HepG2 (cell line): Measurements from ENCODE around the gene TMEM200B. TPM values are rescaled to one million over a fixed set of nuclear protein-coding genes. Genes with fewer than 3 reads are reported as not detected.

Experiments used
- ATAC-seq: fragments of 200-7000 bp; cut with Tn5 transposase; 3 replicates; pipeline ENCODE4 v1.9.1; 2020; ENCODE audit warnings: mild to moderate bottlenecking, moderate library complexity
- BruUV-seq: library from RNA; stranded (reverse); fragments of 400-500 nt; replicated peaks from 2 replicates; lab custom pipeline; 2021; lab: Mats Ljungman, UMichigan
- CTCF ChIA-PET: fragments of 300-600 bp; formaldehyde crosslinking; extraction: SDS; loops from one replicate; lab custom pipeline; 2021; ENCODE audit warnings: low total read pairs, inconsistent platforms, low intra/inter-chr PET ratio; lab: Yijun Ruan, JAX
- POLR2A ChIA-PET: fragments of 350-600 bp; sonication (Branson Sonifier 250); formaldehyde crosslinking; loops from one replicate; lab custom pipeline; 2020; ENCODE audit warnings: antibody characterized with exemption, inconsistent platforms; lab: Yijun Ruan, JAX
- DNase-seq: peaks from one replicate; pipeline ENCODE4 v3.0.0-alpha.2; 2015; ENCODE audit warnings: low spot score
- FAIRE-seq: peaks from 3 replicates; lab custom pipeline; 2011; peaks lifted over from hg19 to GRCh38; lab: Jason Lieb, UNC
- H2AFZ ChIP-seq: one replicate; pipeline ENCODE4 v1.6.1; 2011; ENCODE audit warnings: low read length, inconsistent platforms
- H3K27ac ChIP-seq: fragments of 300-600 bp; 3 replicates; pipeline ENCODE4 v1.8.0; 2011; ENCODE audit warnings: mixed run types, mild to moderate bottlenecking, mixed read lengths, low read length, inconsistent platforms; ENCODE audit not compliant: insufficient read depth; ENCODE audit errors: extremely low read length
- H3K27me3 ChIP-seq, 2 experiments: fragments of 200-600 bp in 1 of 2; 2 replicates in 1 of 2; 3 replicates in 1 of 2; pipeline versions ENCODE4 v1.6.0 to v1.8.0; 2011; ENCODE audit warnings: low read length in 2 of 2, mild to moderate bottlenecking in 2 of 2, moderate library complexity in 2 of 2, inconsistent platforms in 1 of 2; ENCODE audit not compliant: insufficient read depth in 2 of 2, control insufficient read depth in 1 of 2
- H3K36me3 ChIP-seq, 2 experiments: fragments of 200-600 bp in 1 of 2; replicated peaks in 1 of 2; 2 replicates in 1 of 2; 3 replicates in 1 of 2; pipeline versions ENCODE4 v1.5.1 to v1.8.0; 2011; ENCODE audit warnings: low read length in 2 of 2, inconsistent platforms in 1 of 2; ENCODE audit not compliant: insufficient read depth in 2 of 2, control insufficient read depth in 1 of 2
- H3K4me1 ChIP-seq: 2 replicates; pipeline ENCODE4 v1.5.1; 2012; ENCODE audit warnings: low read length, inconsistent platforms; ENCODE audit not compliant: insufficient read depth
- H3K4me2 ChIP-seq: 2 replicates; pipeline ENCODE4 v1.6.0; 2011; ENCODE audit warnings: low read depth, low read length, inconsistent platforms
- H3K4me3 ChIP-seq, 3 experiments: fragments of 200-600 bp in 1 of 3; sonication (generic), shearing (Covaris generic) in 1 of 3; replicated peaks in 1 of 3; 2 replicates each; pipeline ENCODE4 v1.5.1; 2011 to 2016; ENCODE audit warnings: low read length in 3 of 3, inconsistent platforms in 2 of 3, low read depth in 2 of 3, mild to moderate bottlenecking in 2 of 3, control low read depth in 1 of 3, mixed read lengths in 1 of 3; ENCODE audit not compliant: insufficient read depth in 1 of 3
- H3K79me2 ChIP-seq: one replicate; pipeline ENCODE4 v1.6.1; 2011; ENCODE audit warnings: low read length, inconsistent platforms; ENCODE audit not compliant: insufficient read depth
- H3K9ac ChIP-seq: 2 replicates; pipeline ENCODE4 v1.6.0; 2011; ENCODE audit warnings: mild to moderate bottlenecking, low read depth, low read length, inconsistent platforms; ENCODE audit not compliant: insufficient read depth
- H3K9me3 ChIP-seq: 2 replicates; pipeline ENCODE4 v1.5.1; 2012; ENCODE audit warnings: mild to moderate bottlenecking, low read length
- H4K20me1 ChIP-seq: 2 replicates; pipeline ENCODE4 v1.6.0; 2011; ENCODE audit warnings: inconsistent platforms, mild to moderate bottlenecking, low read length, moderate library complexity; ENCODE audit not compliant: insufficient read depth
- ARNT ChIP-seq: fragments of 450-650 bp; IDR thresholded peaks from 2 replicates; pipeline ENCODE4 v1.6.1; 2017
- CBFB ChIP-seq: sonication (generic); formaldehyde crosslinking; IDR thresholded peaks from 2 replicates; pipeline ENCODE4 v1.4.0; 2020; ENCODE audit warnings: missing genetic modification reagents
- CENPT ChIP-seq: sonication (generic); formaldehyde crosslinking; IDR thresholded peaks from 2 replicates; pipeline ENCODE4 v1.8.0; 2022; ENCODE audit warnings: low read depth, mild to moderate bottlenecking, moderate library complexity, missing genetic modification reagents
- DPF2 ChIP-seq: sonication (generic); formaldehyde crosslinking; IDR thresholded peaks from 2 replicates; pipeline ENCODE4 v1.4.0; 2020; ENCODE audit warnings: mild to moderate bottlenecking, low read depth, missing genetic modification reagents, borderline replicate concordance
- E2F1 ChIP-seq: sonication (generic); formaldehyde crosslinking; IDR thresholded peaks from 2 replicates; pipeline ENCODE4 v1.5.0; 2020; ENCODE audit warnings: missing genetic modification reagents
- FOXA3 ChIP-seq: IDR thresholded peaks from 2 replicates; pipeline ENCODE4 v1.6.1; 2016; ENCODE audit warnings: missing genetic modification reagents, missing compliant biosample characterization
- HMGA1 ChIP-seq: sonication (generic); formaldehyde crosslinking; conservative IDR thresholded peaks from 2 replicates; pipeline ENCODE4 v1.4.0; 2020; ENCODE audit warnings: missing genetic modification reagents
- KLF11 ChIP-seq: IDR thresholded peaks from 2 replicates; pipeline ENCODE4 v1.6.1; 2016; ENCODE audit warnings: missing compliant biosample characterization
- MLX ChIP-seq: IDR thresholded peaks from 2 replicates; pipeline ENCODE4 v1.6.1; 2016
- NFKBIZ ChIP-seq: IDR thresholded peaks from 2 replicates; pipeline ENCODE4 v1.6.1; 2018; ENCODE audit warnings: missing genetic modification reagents, missing compliant biosample characterization
- RBFOX2 ChIP-seq: fragments of 200-400 bp; formaldehyde crosslinking; IDR thresholded peaks from 2 replicates; pipeline ENCODE4 v1.6.1; 2017; ENCODE audit warnings: low read depth, mild to moderate bottlenecking, low read length
- SP140L ChIP-seq: sonication (generic); formaldehyde crosslinking; IDR thresholded peaks from 2 replicates; pipeline ENCODE4 v1.4.0; 2020; ENCODE audit warnings: missing genetic modification reagents, borderline replicate concordance
- THYN1 ChIP-seq: sonication (generic); formaldehyde crosslinking; IDR thresholded peaks from 2 replicates; pipeline ENCODE4 v1.8.1; 2023; ENCODE audit warnings: low read depth, mild to moderate bottlenecking, moderate library complexity, missing genetic modification reagents, borderline replicate concordance
- ZBTB2 ChIP-seq: sonication (generic); formaldehyde crosslinking; IDR thresholded peaks from 2 replicates; pipeline ENCODE4 v1.8.0; 2022; ENCODE audit warnings: low read depth, missing genetic modification reagents
- ZBTB4 ChIP-seq: sonication (generic); formaldehyde crosslinking; IDR thresholded peaks from 2 replicates; pipeline ENCODE4 v1.4.0; 2020; ENCODE audit warnings: missing genetic modification reagents, mild to moderate bottlenecking, borderline replicate concordance
- ZC3H13 ChIP-seq: sonication (generic); formaldehyde crosslinking; IDR thresholded peaks from 2 replicates; pipeline ENCODE4 v1.8.1; 2023; ENCODE audit warnings: mild to moderate bottlenecking, missing genetic modification reagents, moderate library complexity
- ZNF17 ChIP-seq: sonication (generic); formaldehyde crosslinking; IDR thresholded peaks from 2 replicates; pipeline ENCODE4 v1.5.0; 2020; ENCODE audit warnings: mild to moderate bottlenecking, missing genetic modification reagents
- ZNF180 ChIP-seq: sonication (generic); formaldehyde crosslinking; IDR thresholded peaks from 2 replicates; pipeline ENCODE4 v1.4.0; 2020; ENCODE audit warnings: low read depth, missing genetic modification reagents, borderline replicate concordance
- WGBS: methylation state at CpG from one replicate; pipeline ENCODE4 v1.1.6; 2017; ENCODE audit warnings: low lambda C conversion rate; 5-methylcytosine and 5-hydroxymethylcytosine counted together
- in situ Hi-C: cut with HindIII; loops from 2 replicates; pipeline ENCODE4 v1.10.0; 2017; ENCODE audit warnings: low pct_unique_long_range_greater_than_20kb; ENCODE audit not compliant: extremely low pct_ligation_motif_present
- intact Hi-C: fragments of 100-400 bp; cut with micrococcal nuclease; formaldehyde crosslinking; loops from one replicate; pipeline ENCODE4 v1.10.0; 2022; ENCODE audit not compliant: unreplicated experiment
- polyA plus RNA-seq, 8 experiments: library from polyadenylated mRNA; depleted of rRNA in 3 of 8; stranded (reverse) in 7 of 8; unstranded in 1 of 8; fragments of >200 nt; fragmentation: Illumina TruSeq in 4 of 8; extraction: Trizol in 4 of 8; gene quantifications; 2 replicates each; pipeline versions ENCODE4 v1.2.1 to v1.2.3, GENCODE V29; 2011 to 2016; ENCODE audit warnings: low read depth in 4 of 8, missing spikeins in 1 of 8, mixed read lengths in 1 of 8; ENCODE audit not compliant: insufficient read depth in 1 of 8
- total RNA-seq, 5 experiments: library from RNA; depleted of rRNA; stranded (reverse); fragments of >200 nt; fragmentation: Illumina TruSeq; extraction: Trizol; gene quantifications; 2 replicates each; pipeline ENCODE4 v1.2.3, GENCODE V29; 2016; ENCODE audit warnings: low read depth in 1 of 5

The TMEM200B gene
- total and polyA plus RNA-seq, 2 of the 13 experiments (the other 11 are each of a cell fraction or from before 2014, with no cell fraction given): 1.1 to 1.4 TPM

- 91% methylated on average over 3 of the region's 3 CpGs for WGBS
- BruUV-seq: no TSS peak
- Histone ChIP-seq H3K4me2 (no peak overlapping the region), H3K4me3 (no peak overlapping the region), H4K20me1 (peaks cover 46% of the 10 kb centered on the region), H3K9ac (no peak overlapping the region), H2AFZ (no peak overlapping the region), H3K36me3 (peaks cover 14 to 55% of the 10 kb centered on the region in 2 experiments; a peak in 4 of 5 replicates), H3K27ac (no peak overlapping the region), H3K79me2 (peaks cover 93% of the 10 kb centered on the region), H3K4me1 (peaks cover 54% of the 10 kb centered on the region), H3K9me3 (no peaks in the 10 kb centered on the region), H3K27me3 (no peaks in the 10 kb centered on the region)
- in situ Hi-C loops: no loop called here
- TF ChIP-seq CENPT (no peak), ZNF180 (CRISPR knock-in tag) (no peak), ZBTB4 (CRISPR knock-in tag) (no peak), FOXA3 (CRISPR knock-in tag) (no peak), SP140L (CRISPR knock-in tag) (no peak), DPF2 (CRISPR knock-in tag) (no peak), E2F1 (no peak), HMGA1 (CRISPR knock-in tag) (no peak), RBFOX2 (no peak), CBFB (CRISPR knock-in tag) (no peak), NFKBIZ (no peak), ARNT (no peak), ZC3H13 (CRISPR knock-in tag) (no peak), KLF11 (no peak), THYN1 (CRISPR knock-in tag) (no peak), MLX (no peak), ZNF17 (no peak), ZBTB2 (CRISPR knock-in tag) (no peak)
- ChIA-PET POLR2A (no interaction called here), CTCF (no interaction called here)
- DNase-seq (no peak), FAIRE-seq (no peak), ATAC-seq (no peak)
- intact Hi-C loops: no loop called here
Measured at GRCh38 chr1:29169976-29170375, 46.3 kb upstream of the TMEM200B start.
